Measurements from ENCODE around the gene CSNK2A2.

Gene CSNK2A2

DNA sequence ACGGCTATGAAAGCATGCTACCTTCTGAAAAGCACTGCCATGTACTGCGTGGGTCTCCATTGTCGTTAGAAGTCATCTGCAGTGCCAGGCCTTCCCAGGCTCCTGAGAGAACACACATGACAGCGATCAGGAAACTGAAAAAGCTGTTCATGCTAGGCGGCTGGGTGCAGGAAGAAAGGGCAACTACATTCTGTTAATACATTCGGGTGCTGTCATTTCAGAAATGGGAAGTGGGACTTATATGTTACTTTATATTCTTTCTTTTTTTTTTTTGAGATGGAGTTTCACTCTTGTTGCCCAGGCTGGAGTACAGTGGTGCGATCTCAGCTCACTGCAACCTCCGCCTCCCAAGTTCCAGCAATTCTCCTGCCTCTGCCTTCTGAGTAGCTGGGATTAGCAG, 88.6 kb downstream of the CSNK2A2 start:
- DNase-seq: no peak
